K562 (cell line): ENCODE measurements around the gene SSBP2. TPM values are rescaled to one million over a fixed set of nuclear protein-coding genes. Genes with fewer than 3 reads are reported as not detected.

Source experiments
- ATAC-seq: fragments of 200-7000 bp; cut with Tn5 transposase; 3 replicates; pipeline ENCODE4 v1.9.1; 2020; ENCODE audit warnings: moderate library complexity
- BruUV-seq: library from RNA; stranded (reverse); fragments of 400-500 nt; replicated peaks from 2 replicates; lab custom pipeline; 2021; lab: Mats Ljungman, UMichigan
- CTCF ChIA-PET: fragments of 300-600 bp; formaldehyde crosslinking; extraction: SDS; loops from one replicate; lab custom pipeline; 2021; ENCODE audit warnings: low intra/inter-chr PET ratio; lab: Yijun Ruan, JAX
- POLR2A ChIA-PET: fragments of 300-600, 350-650 bp; sonication (Branson Sonifier 250); formaldehyde crosslinking; extraction: SDS; loops from one replicate; lab custom pipeline; 2021; ENCODE audit warnings: antibody characterized with exemption, inconsistent platforms; lab: Yijun Ruan, JAX
- DNase-seq, 4 experiments: peaks; one replicate each; pipeline versions ENCODE4 v3.0.0 to v3.0.0-alpha.2; 2011 to 2018; ENCODE audit warnings: low spot score in 3 of 4, mixed read lengths in 3 of 4; ENCODE audit errors: extremely low read depth in 1 of 4
- FAIRE-seq: peaks from 2 replicates; lab custom pipeline; 2011; peaks lifted over from hg19 to GRCh38; lab: Jason Lieb, UNC
- H2AFZ ChIP-seq: 2 replicates; pipeline ENCODE4 v1.6.0; 2011; ENCODE audit warnings: low read depth, low read length, control low read depth, inconsistent platforms
- H3K27ac ChIP-seq: fragments of 200-600 bp; 3 replicates; pipeline ENCODE4 v1.8.0; 2011; ENCODE audit warnings: low read depth, mild to moderate bottlenecking, control low read depth, inconsistent platforms, low read length, moderate library complexity, mixed read lengths; ENCODE audit errors: extremely low read depth
- H3K27me3 ChIP-seq, 2 experiments: fragments of 300-600 bp in 1 of 2; 2 replicates in 1 of 2; 3 replicates in 1 of 2; pipeline versions ENCODE4 v1.6.0 to v1.8.0; 2011; ENCODE audit warnings: inconsistent platforms in 2 of 2, low read length in 2 of 2, mild to moderate bottlenecking in 1 of 2, mixed read lengths in 1 of 2, moderate library complexity in 1 of 2; ENCODE audit not compliant: control insufficient read depth in 2 of 2, insufficient read depth in 2 of 2
- H3K36me3 ChIP-seq: fragments of 300-600 bp; 3 replicates; pipeline ENCODE4 v1.8.0; 2011; ENCODE audit warnings: mild to moderate bottlenecking, low read length, inconsistent platforms; ENCODE audit not compliant: control insufficient read depth, insufficient read depth
- H3K4me1 ChIP-seq, 2 experiments: fragments of 200-600 bp in 1 of 2; replicated peaks in 1 of 2; 2 replicates in 1 of 2; 3 replicates in 1 of 2; pipeline versions ENCODE4 v1.5.1 to v1.8.0; 2011; ENCODE audit warnings: inconsistent platforms in 2 of 2, low read length in 2 of 2, mild to moderate bottlenecking in 1 of 2, mixed read lengths in 1 of 2, moderate library complexity in 1 of 2; ENCODE audit not compliant: control insufficient read depth in 2 of 2, insufficient read depth in 2 of 2
- H3K4me2 ChIP-seq: 2 replicates; pipeline ENCODE4 v1.6.1; 2011; ENCODE audit warnings: low read length, control low read depth, inconsistent platforms, mixed read lengths; ENCODE audit not compliant: insufficient read depth
- H3K4me3 ChIP-seq: fragments of 200-600 bp; sonication (generic), shearing (Covaris generic); 2 replicates; pipeline ENCODE4 v1.5.1; 2016; ENCODE audit warnings: control low read depth, inconsistent platforms
- H3K79me2 ChIP-seq: fragments of 200-600 bp; 3 replicates; pipeline ENCODE4 v1.8.0; 2011; ENCODE audit warnings: low read length, inconsistent platforms; ENCODE audit not compliant: control insufficient read depth, insufficient read depth
- H3K9ac ChIP-seq, 2 experiments: 2 replicates each; pipeline versions ENCODE4 v1.6.0 to v1.6.1; 2011; ENCODE audit warnings: low read depth in 2 of 2, low read length in 2 of 2, control low read depth in 1 of 2, inconsistent platforms in 1 of 2, mild to moderate bottlenecking in 1 of 2, mixed read lengths in 1 of 2; ENCODE audit not compliant: insufficient read depth in 1 of 2
- H3K9me1 ChIP-seq: one replicate; pipeline ENCODE4 v1.6.0; 2011; ENCODE audit warnings: inconsistent platforms, mild to moderate bottlenecking, low read length, moderate library complexity; ENCODE audit not compliant: control insufficient read depth, insufficient read depth
- H3K9me3 ChIP-seq: replicated peaks from 2 replicates; pipeline ENCODE4 v1.5.1; 2011; ENCODE audit warnings: low read depth, low read length, inconsistent platforms; ENCODE audit not compliant: control insufficient read depth, insufficient read depth
- H4K20me1 ChIP-seq: replicated peaks from 2 replicates; pipeline ENCODE4 v1.6.1; 2011; ENCODE audit warnings: low read length, inconsistent platforms, mixed read lengths; ENCODE audit not compliant: control insufficient read depth, insufficient read depth
- ASH1L ChIP-seq: fragments of 450-650 bp; IDR thresholded peaks from 2 replicates; pipeline ENCODE4 v1.6.1; 2018; ENCODE audit warnings: borderline replicate concordance, mild to moderate bottlenecking, low read depth; ENCODE audit not compliant: partially characterized antibody
- BRD9 ChIP-seq: fragments of 450-650 bp; IDR thresholded peaks from 2 replicates; pipeline ENCODE4 v1.6.1; 2018; ENCODE audit warnings: low read depth; ENCODE audit not compliant: partially characterized antibody
- EHMT2 ChIP-seq: fragments of 450-650 bp; IDR thresholded peaks from 2 replicates; pipeline ENCODE4 v1.6.1; 2018; ENCODE audit warnings: antibody characterized with exemption
- ELF4 ChIP-seq: fragments of 450-650 bp; formaldehyde crosslinking; IDR thresholded peaks from 2 replicates; pipeline ENCODE4 v1.4.0; 2022; ENCODE audit warnings: missing genetic modification characterization
- HMGN3 ChIP-seq: IDR thresholded peaks from 2 replicates; pipeline ENCODE4 v1.6.1; 2011; ENCODE audit warnings: borderline replicate concordance, low read depth, mild to moderate bottlenecking, mixed read lengths, low read length; ENCODE audit not compliant: insufficient read length; ENCODE audit errors: extremely low read depth
- MEF2A ChIP-seq: IDR thresholded peaks from 2 replicates; pipeline ENCODE4 v1.6.1; 2011; ENCODE audit warnings: low read depth, mild to moderate bottlenecking, low read length, moderate library complexity; ENCODE audit not compliant: control insufficient read depth
- NBN ChIP-seq: fragments of 450-650 bp; IDR thresholded peaks from 2 replicates; pipeline ENCODE4 v1.6.1; 2016; ENCODE audit warnings: low read depth, mild to moderate bottlenecking
- PHF8 ChIP-seq: fragments of 200-600 bp; sonication (generic); IDR thresholded peaks from 2 replicates; pipeline ENCODE4 v1.6.1; 2012; ENCODE audit warnings: mixed run types, mild to moderate bottlenecking, inconsistent platforms, low read length, moderate library complexity, borderline replicate concordance
- RFX5 ChIP-seq: IDR thresholded peaks from 2 replicates; pipeline ENCODE4 v1.6.1; 2011; ENCODE audit warnings: low read depth, mild to moderate bottlenecking, improper control_type of control experiment, low read length
- TFAM ChIP-seq: fragments of 250-450 bp; sonication (Bioruptor Pico); conservative IDR thresholded peaks from 2 replicates; pipeline ENCODE4 v1.5.0; 2021; ENCODE audit warnings: mild to moderate bottlenecking, moderate library complexity
- ZFPM2 ChIP-seq: fragments of 250-450 bp; sonication (Bioruptor Pico); IDR thresholded peaks from 2 replicates; pipeline ENCODE4 v1.5.1; 2022; ENCODE audit warnings: mild to moderate bottlenecking
- WGBS: fragments of 100-300 bp; shearing (Covaris generic); methylation state at CpG from one replicate; pipeline ENCODE4 v1.1.6; 2016; ENCODE audit warnings: low coverage, mixed read lengths; ENCODE audit not compliant: insufficient coverage; ENCODE audit errors: missing lambda C conversion rate; 5-methylcytosine and 5-hydroxymethylcytosine counted together
- in situ Hi-C: fragments of 300-500 bp; cut with MboI; formaldehyde crosslinking; loops from 4 replicates; pipeline ENCODE4 v1.15.0; 2018; ENCODE audit warnings: inconsistent platforms, mixed read lengths
- intact Hi-C: fragments of 100-400 bp; cut with micrococcal nuclease; formaldehyde crosslinking; loops from 2 replicates; pipeline ENCODE4 v1.14.2; 2022
- polyA plus RNA-seq, 8 experiments: library from polyadenylated mRNA; depleted of rRNA in 4 of 8; stranded (reverse) in 5 of 8; unstranded in 3 of 8; fragments of >200 nt; fragmentation: Nextera tagmentation in 2 of 8; fragmentation: Illumina TruSeq in 1 of 8; extraction: Ambion mirVana in 2 of 8; extraction: Trizol in 1 of 8; gene quantifications; 2 replicates each; pipeline versions ENCODE4 v1.2.1 to v1.2.3, GENCODE V29; 2011 to 2014; ENCODE audit warnings: inconsistent platforms in 1 of 8, missing spikeins in 1 of 8
- total RNA-seq, 7 experiments: library from RNA; depleted of rRNA in 6 of 7; stranded (reverse); fragments of >200 nt in 6 of 7; fragmentation: Illumina TruSeq in 2 of 7; extraction: Trizol in 2 of 7; gene quantifications; 2 replicates each; pipeline versions ENCODE4 v1.2.1 to v1.2.3, GENCODE V29; 2011 to 2021; ENCODE audit warnings: low replicate concordance in 1 of 7
- TF ChIP-seq, protein P1 (sequence below): fragments of 450-650 bp; IDR thresholded peaks from 2 replicates; pipeline ENCODE4 v1.7.0; 2016; ENCODE audit warnings: borderline replicate concordance
- TF ChIP-seq, protein P2 (sequence below), 2 experiments: IDR thresholded peaks; 2 replicates each; pipeline ENCODE4 v1.6.1; 2012; ENCODE audit warnings: improper control_type of control experiment in 2 of 2, low read depth in 2 of 2, low read length in 2 of 2, borderline replicate concordance in 1 of 2
- TF ChIP-seq, protein P3 (sequence below): fragments of 200-800 bp; sonication (Bioruptor generic); IDR thresholded peaks from 2 replicates; pipeline ENCODE4 v1.6.1; 2017; ENCODE audit warnings: missing genetic modification characterization, missing compliant biosample characterization

Gene SSBP2
- total and polyA plus RNA-seq, 9 of the 15 experiments (the other 6 are each of a cell fraction or from before 2014, with no cell fraction given), result 22.3 to 133 (median 42.1) TPM

DNA sequence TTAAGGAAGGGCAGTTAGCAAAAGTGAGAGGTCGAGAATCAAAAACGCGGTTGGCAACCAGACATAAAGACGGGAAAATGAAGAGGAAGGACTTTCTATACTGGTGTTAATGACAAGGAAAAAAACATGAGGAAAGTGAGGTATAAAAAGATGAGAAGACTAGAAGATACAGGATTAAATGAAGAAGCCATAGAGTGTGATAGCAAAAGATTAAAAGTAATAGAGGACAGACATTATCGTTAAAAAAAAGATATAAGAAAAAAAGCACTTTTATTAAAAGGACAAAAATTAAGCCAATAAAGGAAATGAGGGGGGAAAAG lies 1.7 kb upstream of the SSBP2 start (continued):
- TF ChIP-seq, protein P1, sequence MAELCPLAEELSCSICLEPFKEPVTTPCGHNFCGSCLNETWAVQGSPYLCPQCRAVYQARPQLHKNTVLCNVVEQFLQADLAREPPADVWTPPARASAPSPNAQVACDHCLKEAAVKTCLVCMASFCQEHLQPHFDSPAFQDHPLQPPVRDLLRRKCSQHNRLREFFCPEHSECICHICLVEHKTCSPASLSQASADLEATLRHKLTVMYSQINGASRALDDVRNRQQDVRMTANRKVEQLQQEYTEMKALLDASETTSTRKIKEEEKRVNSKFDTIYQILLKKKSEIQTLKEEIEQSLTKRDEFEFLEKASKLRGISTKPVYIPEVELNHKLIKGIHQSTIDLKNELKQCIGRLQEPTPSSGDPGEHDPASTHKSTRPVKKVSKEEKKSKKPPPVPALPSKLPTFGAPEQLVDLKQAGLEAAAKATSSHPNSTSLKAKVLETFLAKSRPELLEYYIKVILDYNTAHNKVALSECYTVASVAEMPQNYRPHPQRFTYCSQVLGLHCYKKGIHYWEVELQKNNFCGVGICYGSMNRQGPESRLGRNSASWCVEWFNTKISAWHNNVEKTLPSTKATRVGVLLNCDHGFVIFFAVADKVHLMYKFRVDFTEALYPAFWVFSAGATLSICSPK, result 0 out of 2 replicates have a peak, but pooled peaks have one; percentile 41
- peak; percentile 44 for TF ChIP-seq ASH1L
- TF ChIP-seq NBN, result 0 out of 2 replicates have a peak, but pooled peaks have one; percentile 23
- TF ChIP-seq EHMT2, result peak; percentile 45; the same call in 1 of the 2 replicates

DNA sequence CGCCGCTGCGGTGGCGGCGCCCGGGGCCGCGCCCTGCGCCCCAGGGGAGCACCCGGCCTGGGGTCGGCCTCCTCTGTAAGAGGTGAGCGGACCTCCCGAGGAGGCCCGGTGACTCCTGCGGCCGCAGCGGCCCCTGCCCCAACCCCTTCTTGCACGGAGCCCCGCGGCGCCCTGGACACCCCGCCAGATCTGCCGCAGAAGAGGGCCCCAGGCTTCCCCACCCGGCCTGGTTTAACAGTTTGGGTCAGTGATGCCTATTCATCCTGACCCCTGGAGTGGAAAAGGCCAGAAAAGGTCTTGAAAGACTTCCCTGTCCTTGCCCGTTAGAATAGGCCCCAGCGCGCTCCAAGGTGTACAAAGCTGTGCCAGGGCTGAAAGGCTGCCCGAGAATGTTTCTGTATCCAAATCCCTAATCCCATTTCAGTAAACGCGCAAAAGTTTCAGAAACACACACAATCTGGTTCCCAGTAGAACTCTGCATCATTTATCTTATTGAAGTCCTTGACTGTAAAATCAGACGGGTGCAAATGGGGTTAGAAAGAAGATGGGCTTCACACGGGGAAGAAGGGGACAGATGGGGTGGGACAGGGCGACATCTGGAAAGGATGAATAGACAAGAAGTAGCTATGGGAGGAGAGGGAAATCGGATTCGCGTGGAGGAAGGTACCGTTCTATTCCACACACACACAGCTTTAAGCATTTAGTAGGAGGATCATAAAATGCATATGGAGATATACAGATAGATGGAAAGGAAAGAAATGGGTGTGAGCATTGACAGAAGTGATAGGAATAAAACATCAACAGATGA lies 1.1 kb upstream of the SSBP2 start:
- Histone ChIP-seq H3K9me3 (no peaks in the 10 kb centered on the region), H3K4me2 (peak overlapping the region; percentile 86), H3K36me3 (no peaks in the 10 kb centered on the region), H3K79me2 (peaks cover 40% of the 10 kb centered on the region), H3K27ac (peak overlapping the region; percentile 91), H3K9me1 (no peaks in the 10 kb centered on the region), H3K27me3 (no peaks in the 10 kb centered on the region), H3K9ac (peak overlapping the region; percentile 83 to 95), H3K4me3 (peak overlapping the region; percentile 54), H4K20me1 (no peaks in the 10 kb centered on the region), H2AFZ (peak overlapping the region; percentile 87), H3K4me1 (peaks cover 24 to 57% of the 10 kb centered on the region in 2 experiments)
- POLR2A ChIA-PET, result interaction anchor here (0.6 to 3.1 kb wide), 12 partner anchors 9 to 562 kb away, joined by 3 to 61 read pairs (median 3); no protein-coding TSS in a partner anchor
- peak; percentile 35 for FAIRE-seq
- peak in 1 of 4 experiments; percentile 58 for DNase-seq
- TSS peak; percentile 76 for BruUV-seq
- CTCF ChIA-PET, result no interaction called here
- under 1% methylated on average over 28 of the region's 37 CpGs for WGBS
- intact Hi-C loops, result loop anchor here (1.0 to 5.0 kb wide), 9 partner anchors 35 to 415 kb away; partner anchors contain the start of gene ATG10
- ATAC-seq, result peak; percentile 44
- in situ Hi-C loops, result no loop called here
- TF ChIP-seq HMGN3, result peak; percentile 0
- no peak for TF ChIP-seq TFAM
- TF ChIP-seq, protein P2, sequence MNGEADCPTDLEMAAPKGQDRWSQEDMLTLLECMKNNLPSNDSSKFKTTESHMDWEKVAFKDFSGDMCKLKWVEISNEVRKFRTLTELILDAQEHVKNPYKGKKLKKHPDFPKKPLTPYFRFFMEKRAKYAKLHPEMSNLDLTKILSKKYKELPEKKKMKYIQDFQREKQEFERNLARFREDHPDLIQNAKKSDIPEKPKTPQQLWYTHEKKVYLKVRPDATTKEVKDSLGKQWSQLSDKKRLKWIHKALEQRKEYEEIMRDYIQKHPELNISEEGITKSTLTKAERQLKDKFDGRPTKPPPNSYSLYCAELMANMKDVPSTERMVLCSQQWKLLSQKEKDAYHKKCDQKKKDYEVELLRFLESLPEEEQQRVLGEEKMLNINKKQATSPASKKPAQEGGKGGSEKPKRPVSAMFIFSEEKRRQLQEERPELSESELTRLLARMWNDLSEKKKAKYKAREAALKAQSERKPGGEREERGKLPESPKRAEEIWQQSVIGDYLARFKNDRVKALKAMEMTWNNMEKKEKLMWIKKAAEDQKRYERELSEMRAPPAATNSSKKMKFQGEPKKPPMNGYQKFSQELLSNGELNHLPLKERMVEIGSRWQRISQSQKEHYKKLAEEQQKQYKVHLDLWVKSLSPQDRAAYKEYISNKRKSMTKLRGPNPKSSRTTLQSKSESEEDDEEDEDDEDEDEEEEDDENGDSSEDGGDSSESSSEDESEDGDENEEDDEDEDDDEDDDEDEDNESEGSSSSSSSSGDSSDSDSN (IDR thresholded peaks at IDR 0.05; ENCODE audit: borderline replicate concordance in 1 of 2, low read depth in 2 of 2, low read length in 2 of 2), result peak in 1 of 2 experiments; percentile 42; a peak in 1 of 4 replicates
- TF ChIP-seq RFX5, result no peak
- TF ChIP-seq ZFPM2 (CRISPR knock-in tag), result no peak
- 0 out of 2 replicates have a peak, but pooled peaks have one; percentile 47 for TF ChIP-seq ELF4
- TF ChIP-seq PHF8, result peak; percentile 49; the same call in 1 of the 2 replicates
- no peak for TF ChIP-seq MEF2A
- TF ChIP-seq, protein P3, sequence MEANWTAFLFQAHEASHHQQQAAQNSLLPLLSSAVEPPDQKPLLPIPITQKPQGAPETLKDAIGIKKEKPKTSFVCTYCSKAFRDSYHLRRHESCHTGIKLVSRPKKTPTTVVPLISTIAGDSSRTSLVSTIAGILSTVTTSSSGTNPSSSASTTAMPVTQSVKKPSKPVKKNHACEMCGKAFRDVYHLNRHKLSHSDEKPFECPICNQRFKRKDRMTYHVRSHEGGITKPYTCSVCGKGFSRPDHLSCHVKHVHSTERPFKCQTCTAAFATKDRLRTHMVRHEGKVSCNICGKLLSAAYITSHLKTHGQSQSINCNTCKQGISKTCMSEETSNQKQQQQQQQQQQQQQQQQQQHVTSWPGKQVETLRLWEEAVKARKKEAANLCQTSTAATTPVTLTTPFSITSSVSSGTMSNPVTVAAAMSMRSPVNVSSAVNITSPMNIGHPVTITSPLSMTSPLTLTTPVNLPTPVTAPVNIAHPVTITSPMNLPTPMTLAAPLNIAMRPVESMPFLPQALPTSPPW (CRISPR knock-in tag), result no peak
- TF ChIP-seq BRD9, result no peak
